ENCODE results near the gene PRKD2. TPM values are rescaled to one million over a fixed set of nuclear protein-coding genes. Genes with fewer than 3 reads are reported as not detected.

The PRKD2 gene
- total RNA-seq, 2 donors from 2014 or later: 112 to 122 TPM

DNA sequence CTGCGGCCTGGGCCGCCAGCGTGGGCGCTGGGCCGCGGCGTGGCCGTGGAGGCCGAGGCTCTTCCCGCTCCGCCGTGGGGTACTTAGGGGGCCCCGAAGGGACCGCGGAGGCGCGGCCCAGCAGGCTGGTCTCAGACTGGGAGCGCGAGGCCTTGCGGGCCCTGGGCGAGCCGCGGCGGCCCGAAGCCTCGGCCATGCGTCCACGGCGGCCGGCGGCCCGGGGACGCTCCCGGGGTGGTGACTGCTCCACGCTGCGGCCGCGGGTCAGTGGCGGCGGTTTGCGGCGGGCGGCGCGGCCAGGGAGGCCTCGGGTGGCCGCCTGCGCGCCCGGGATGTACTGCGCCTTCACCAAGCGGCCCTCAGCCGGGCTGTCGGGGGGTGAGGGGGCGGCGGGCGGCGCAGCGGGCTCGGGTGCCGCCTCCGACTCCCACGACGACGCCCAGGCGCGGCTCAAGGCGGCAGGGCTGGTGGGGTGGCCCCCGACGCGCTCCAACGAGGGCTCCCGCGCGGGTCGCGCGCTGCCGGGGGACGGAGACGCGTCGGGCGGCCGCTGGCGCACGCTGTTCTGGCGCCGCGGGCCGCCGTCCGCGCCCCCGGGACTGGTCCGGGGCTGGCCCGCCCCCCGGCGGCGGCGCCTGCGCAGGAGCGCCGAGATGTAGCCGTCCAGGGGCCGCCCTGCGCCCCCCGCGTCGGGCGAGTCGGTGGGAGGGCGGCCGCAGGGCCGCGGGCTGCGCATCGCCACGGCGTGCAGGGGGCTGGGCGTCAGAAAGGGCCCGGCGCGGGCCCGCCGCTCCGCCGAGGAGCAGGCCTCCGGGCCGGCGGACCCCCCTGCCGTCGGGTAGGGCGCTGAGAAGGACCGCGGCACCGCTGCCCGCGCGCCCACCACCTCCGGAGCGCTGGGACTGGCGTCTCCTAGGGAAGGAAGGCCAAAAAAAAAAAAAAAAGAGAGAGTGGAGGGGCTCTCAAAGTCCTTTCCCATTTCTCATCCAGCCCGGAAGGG lies 67.7 kb downstream of the PRKD2 start:
- H3K36me3 Mint-ChIP-seq (ENCODE audit: low read depth): peaks cover 14% of the 10 kb centered on the region
- peaks cover 64% of the 10 kb centered on the region for H3K27me3 Mint-ChIP-seq
- H3K27ac Mint-ChIP-seq: no peak overlapping the region
- peaks cover 3% of the 10 kb centered on the region for H3K9me3 ChIP-seq (ENCODE audit: control insufficient read depth, low read length, poor library complexity, severe bottlenecking)
- no peak overlapping the region for H3K4me3 Mint-ChIP-seq
- no peak for DNase-seq
- no peak for ATAC-seq
- H3K4me1 Mint-ChIP-seq: peaks cover 9% of the 10 kb centered on the region

DNA sequence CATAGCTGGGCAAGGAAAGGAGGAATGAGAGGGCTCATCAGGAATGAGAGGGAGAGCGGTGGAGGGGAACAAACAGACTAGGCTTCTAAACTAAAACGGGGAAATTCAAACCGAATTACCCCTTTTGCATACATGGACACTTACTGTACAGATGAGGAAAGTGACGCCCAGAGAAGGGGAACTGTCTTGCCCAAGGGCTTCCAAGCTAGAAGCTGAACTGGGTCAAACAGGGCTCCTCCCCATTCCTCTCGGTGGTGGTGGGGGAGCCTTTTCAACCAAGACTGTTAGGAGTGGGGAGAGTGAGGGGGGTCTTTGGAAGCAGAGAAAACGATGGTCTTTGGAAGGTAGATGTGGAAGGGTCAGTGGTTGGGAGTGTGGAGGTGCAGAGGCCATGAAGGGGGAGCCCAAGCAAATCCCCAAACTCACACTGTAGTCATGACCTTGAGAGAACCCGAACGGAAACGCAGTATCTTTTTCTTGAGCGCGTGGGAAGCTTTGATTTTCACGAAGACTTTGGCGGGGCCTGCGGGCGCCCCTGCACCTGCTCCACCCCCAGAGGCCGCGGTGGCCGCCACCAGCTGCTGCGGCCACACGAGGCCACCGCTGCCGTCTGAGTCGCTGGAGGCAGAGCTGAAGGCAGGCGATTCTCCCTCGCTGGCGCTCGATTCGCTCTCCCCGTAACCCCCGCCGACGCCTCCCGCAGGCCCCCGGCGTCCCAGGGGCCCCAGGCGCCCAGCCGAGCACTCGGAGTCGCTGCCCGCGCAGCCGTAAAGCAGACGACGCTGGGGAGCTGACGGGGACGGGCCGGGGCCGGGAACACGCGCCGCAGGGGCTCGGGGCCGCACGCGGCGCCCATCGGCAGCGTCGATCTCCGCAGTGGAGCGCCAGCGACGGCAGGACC lies 68.6 kb downstream of the PRKD2 start:
- peak; percentile 36 for ATAC-seq
- Mint-ChIP-seq H3K4me3 (peak overlapping the region; percentile 72), H3K36me3 (ENCODE audit: low read depth) (peaks cover 12% of the 10 kb centered on the region), H3K27me3 (peaks cover 55% of the 10 kb centered on the region), H3K27ac (no peak overlapping the region), H3K4me1 (peaks cover 9% of the 10 kb centered on the region)
- peaks cover 3% of the 10 kb centered on the region for H3K9me3 ChIP-seq (ENCODE audit: control insufficient read depth, low read length, poor library complexity, severe bottlenecking)
- DNase-seq: no peak

DNA sequence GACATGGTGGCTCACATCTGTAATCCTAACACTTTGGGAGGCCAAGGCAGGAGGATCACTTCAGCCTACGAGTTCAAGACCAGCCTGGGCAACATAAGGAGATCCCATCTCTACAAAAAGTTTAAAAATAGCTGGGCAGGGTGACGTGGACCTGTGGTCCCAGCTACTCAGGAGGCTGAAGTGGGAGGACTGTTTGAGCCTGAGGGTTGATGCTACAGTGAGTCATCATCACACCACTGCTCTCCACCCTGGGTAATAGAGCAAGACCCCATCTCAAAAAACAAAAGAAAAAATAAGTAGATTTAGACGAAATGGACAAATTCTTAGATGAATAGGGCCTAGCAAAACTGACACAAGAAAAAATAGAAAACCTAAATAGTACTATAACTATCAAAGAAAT lies 70.5 kb downstream of the PRKD2 start:
- H3K27me3 Mint-ChIP-seq: peaks cover 49% of the 10 kb centered on the region
- peaks cover 9% of the 10 kb centered on the region for H3K4me1 Mint-ChIP-seq
- H3K27ac Mint-ChIP-seq: no peak overlapping the region
- ATAC-seq: no peak
- H3K36me3 Mint-ChIP-seq (ENCODE audit: low read depth): peaks cover 12% of the 10 kb centered on the region
- no peak overlapping the region for H3K4me3 Mint-ChIP-seq
- H3K9me3 ChIP-seq (ENCODE audit: control insufficient read depth, low read length, poor library complexity, severe bottlenecking): peaks cover 3% of the 10 kb centered on the region
- no peak for DNase-seq

DNA sequence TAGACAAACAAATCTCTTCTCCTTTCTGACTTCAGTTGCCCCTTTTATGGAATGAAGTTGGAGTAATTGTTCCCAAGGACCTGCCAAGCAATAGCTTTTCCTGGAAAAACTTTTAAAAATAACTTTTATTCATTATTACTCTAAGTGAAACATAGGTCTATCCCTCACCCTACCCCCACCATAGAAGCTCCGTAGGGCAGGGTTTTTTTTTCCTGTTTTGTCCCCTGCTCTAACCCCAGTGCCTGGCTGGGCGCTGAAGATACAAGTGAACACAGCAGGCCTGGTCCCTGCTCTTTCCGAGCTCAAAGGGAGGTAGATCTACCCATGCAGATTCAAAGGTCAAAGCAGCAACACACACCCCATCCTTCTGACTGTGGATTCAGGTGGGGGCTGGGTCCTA lies 72.2 kb downstream of the PRKD2 start:
- H3K9me3 ChIP-seq (ENCODE audit: control insufficient read depth, low read length, poor library complexity, severe bottlenecking): peaks cover 3% of the 10 kb centered on the region
- H3K4me3 Mint-ChIP-seq: no peak overlapping the region
- H3K4me1 Mint-ChIP-seq: peaks cover 7% of the 10 kb centered on the region
- no peak for DNase-seq
- H3K27me3 Mint-ChIP-seq: peaks cover 44% of the 10 kb centered on the region
- no peak overlapping the region for H3K27ac Mint-ChIP-seq
- peaks cover 7% of the 10 kb centered on the region for H3K36me3 Mint-ChIP-seq (ENCODE audit: low read depth)
- ATAC-seq: no peak

DNA sequence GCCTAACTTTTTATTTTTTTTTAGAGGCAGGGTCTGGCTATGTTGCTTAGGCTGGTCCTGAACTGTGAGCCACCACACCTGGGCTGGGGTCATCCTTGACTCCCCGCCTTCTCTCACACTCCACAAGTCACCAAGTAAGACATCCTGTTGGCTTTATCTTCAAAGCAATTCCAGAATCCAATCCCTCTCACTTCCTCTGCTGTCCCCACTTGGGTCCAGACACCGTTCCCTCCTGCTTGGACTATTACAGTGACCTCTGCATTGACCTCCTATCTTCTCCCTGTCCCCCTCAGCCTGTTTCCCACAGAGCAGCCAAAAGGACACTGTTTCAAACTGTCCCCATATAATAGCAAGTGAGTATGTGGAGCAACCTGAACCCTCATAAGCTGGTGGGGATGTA lies 76.3 kb downstream of the PRKD2 start:
- Mint-ChIP-seq H3K27me3 (peaks cover 20% of the 10 kb centered on the region), H3K4me1 (peaks cover 5% of the 10 kb centered on the region), H3K36me3 (ENCODE audit: low read depth) (peaks cover 2% of the 10 kb centered on the region), H3K27ac (no peak overlapping the region), H3K4me3 (no peak overlapping the region)
- no peaks in the 10 kb centered on the region for H3K9me3 ChIP-seq (ENCODE audit: control insufficient read depth, low read length, poor library complexity, severe bottlenecking)
- no peak for ATAC-seq
- no peak for DNase-seq

DNA sequence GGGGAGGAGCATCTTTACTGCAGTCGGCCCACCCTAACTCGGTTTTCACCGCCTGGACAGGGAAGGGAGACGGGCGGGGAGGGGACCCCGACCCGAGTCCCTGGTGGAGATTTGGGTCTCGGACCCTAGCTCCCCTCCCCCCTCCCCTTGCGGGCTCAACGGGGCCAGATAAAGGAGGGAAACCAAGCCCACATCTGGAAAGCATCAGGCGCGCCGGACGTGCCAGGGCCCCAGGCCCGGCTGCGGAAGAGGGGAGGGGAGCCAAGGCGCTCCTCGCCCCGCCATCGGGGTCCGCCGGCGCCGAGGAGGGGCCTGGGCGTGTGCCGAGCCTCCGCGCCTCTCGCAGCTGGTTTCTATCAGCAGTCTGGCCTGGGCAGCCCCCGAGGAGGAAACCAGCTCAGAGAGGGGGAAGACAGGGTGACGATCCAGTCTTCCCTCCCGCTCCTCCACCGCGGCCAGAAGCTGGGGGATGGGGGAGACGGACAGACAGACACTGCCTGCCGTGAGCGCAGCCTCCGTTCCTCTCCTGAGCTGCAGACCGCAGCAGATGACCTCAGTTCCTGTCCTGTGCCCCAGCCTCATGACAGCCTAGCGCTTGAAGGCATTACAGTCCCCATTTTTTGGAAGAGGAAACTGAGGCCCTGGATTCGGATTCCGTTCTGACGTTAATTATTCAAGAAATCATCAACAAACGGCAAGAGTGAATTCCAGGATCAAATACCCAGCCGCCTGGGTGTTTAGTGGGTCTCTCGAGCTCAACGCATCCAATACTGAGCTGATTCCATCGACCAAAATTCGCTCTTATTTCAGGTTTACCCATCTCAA lies 77.3 kb downstream of the PRKD2 start:
- Mint-ChIP-seq H3K4me3 (no peak overlapping the region), H3K27me3 (peaks cover 16% of the 10 kb centered on the region), H3K4me1 (peaks cover 9% of the 10 kb centered on the region), H3K36me3 (ENCODE audit: low read depth) (no peaks in the 10 kb centered on the region), H3K27ac (no peak overlapping the region)
- H3K9me3 ChIP-seq (ENCODE audit: control insufficient read depth, low read length, poor library complexity, severe bottlenecking): no peaks in the 10 kb centered on the region
- DNase-seq (no peak), ATAC-seq (no peak)

DNA sequence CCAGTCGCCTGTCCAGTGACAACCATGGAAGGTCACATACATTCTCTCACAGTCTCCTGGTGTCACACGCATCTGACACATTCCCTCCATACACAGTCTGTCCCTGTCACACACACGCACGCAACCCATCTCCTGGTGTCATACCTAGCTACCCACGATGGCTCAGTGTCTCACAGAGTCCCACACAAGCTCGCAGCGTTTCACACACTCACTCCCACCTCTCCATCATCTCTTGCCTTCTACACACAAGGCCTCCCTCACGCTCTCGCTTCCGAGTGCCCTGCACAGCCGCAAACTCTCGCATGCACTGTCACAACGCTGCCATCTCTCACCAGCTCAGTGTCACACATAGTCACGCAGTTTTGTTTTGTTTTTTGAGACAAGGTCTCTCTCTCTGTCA lies 79.7 kb downstream of the PRKD2 start:
- no peaks in the 10 kb centered on the region for H3K36me3 Mint-ChIP-seq (ENCODE audit: low read depth)
- H3K9me3 ChIP-seq (ENCODE audit: control insufficient read depth, low read length, poor library complexity, severe bottlenecking): no peaks in the 10 kb centered on the region
- DNase-seq (no peak), ATAC-seq (no peak)
- peaks cover 18% of the 10 kb centered on the region for H3K4me1 Mint-ChIP-seq
- H3K27me3 Mint-ChIP-seq: peaks cover 9% of the 10 kb centered on the region
- H3K4me3 Mint-ChIP-seq: no peak overlapping the region
- H3K27ac Mint-ChIP-seq: no peak overlapping the region

DNA sequence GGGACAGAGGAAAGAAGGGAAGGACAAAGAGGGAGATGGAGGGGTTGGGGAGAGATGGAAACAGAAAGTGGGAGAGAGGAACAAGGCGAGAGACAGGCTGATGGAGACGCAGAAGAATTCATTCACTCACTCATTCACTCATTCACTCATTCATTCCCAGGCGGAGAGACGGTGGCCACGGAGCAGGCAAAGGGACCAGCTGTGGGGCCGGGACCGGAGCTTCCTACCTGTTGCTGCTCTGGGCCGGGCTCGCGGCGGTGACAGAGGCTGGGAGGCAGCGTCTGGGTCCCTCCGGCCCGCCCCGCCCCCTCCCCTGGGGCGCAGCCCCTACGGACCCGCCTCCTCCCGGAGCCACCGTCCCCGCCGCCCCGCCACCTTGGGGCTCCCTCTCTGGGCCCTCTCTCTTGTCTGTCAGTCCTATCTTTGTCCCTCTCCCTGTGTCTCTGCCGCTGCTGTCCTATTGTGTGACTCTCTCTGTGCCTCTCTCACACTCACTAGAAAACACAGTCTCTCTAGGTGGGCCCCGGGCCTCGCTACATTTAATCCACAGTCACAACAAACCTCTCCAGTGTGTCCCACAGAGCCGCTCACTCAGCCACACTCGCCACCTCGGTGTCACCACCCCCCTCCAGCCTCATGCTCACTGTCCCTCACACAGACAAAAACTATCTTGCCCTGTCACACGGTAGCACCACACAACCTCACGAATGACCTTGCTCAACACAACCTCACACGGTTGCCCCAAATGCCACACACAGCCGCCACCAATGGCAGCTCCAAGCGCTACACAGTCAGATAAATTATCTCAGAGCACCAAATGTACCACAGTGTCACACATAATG lies 80.8 kb downstream of the PRKD2 start, which contains the start of gene GNG8:
TSS of gene GNG8 (minus strand) at position 283 of the 842 bp plus-strand sequence. CDS start 1,520 bp downstream, outside the sequence.
- peaks cover 9% of the 10 kb centered on the region for H3K27me3 Mint-ChIP-seq
- no peak for ATAC-seq
- no peak within 1 kb of the TSS for H3K27ac Mint-ChIP-seq
- no peaks in the 10 kb centered on the region for H3K36me3 Mint-ChIP-seq (ENCODE audit: low read depth)
- no peaks in the 10 kb centered on the region for H3K9me3 ChIP-seq (ENCODE audit: control insufficient read depth, low read length, poor library complexity, severe bottlenecking)
- peak in 2 of 3 donors; percentile 38 to 55 for DNase-seq
- peak within 1 kb of the TSS; percentile 81 for H3K4me3 Mint-ChIP-seq
- H3K4me1 Mint-ChIP-seq: peaks cover 18% of the 10 kb centered on the region

DNA sequence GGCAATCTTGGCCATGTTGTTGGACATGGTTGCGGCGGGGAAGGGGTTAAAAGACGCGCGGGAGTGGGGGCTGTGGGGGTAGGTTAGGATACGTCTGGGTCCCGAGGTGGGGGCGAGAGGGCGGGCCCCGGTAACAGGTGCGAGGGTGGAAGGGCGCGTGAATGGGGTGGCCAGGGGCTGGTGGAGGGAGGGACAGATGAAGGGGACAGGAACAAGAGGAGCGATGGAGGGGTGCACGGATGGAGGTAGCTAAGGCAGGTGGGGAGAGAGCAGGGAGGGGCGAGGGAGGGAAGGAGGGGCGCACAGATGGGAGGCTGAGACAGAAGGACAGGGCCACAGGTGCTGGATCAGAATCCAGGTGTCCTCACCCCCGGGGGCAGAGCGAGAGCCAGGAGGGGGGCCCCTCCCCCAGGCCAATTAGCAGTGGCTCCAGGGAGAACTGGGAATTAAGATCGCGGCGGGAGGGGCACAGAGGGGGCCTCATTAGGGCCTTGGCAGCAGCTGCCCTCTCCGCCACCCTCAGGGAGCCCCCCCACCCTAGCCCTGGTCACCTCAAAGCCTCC lies 82.2 kb downstream of the PRKD2 start:
- Mint-ChIP-seq H3K27me3 (no peaks in the 10 kb centered on the region), H3K4me1 (peaks cover 16% of the 10 kb centered on the region), H3K27ac (peak overlapping the region; percentile 87), H3K4me3 (peak overlapping the region; percentile 85), H3K36me3 (ENCODE audit: low read depth) (no peaks in the 10 kb centered on the region)
- DNase-seq (no peak), ATAC-seq (no peak)
- no peaks in the 10 kb centered on the region for H3K9me3 ChIP-seq (ENCODE audit: control insufficient read depth, low read length, poor library complexity, severe bottlenecking)

DNA sequence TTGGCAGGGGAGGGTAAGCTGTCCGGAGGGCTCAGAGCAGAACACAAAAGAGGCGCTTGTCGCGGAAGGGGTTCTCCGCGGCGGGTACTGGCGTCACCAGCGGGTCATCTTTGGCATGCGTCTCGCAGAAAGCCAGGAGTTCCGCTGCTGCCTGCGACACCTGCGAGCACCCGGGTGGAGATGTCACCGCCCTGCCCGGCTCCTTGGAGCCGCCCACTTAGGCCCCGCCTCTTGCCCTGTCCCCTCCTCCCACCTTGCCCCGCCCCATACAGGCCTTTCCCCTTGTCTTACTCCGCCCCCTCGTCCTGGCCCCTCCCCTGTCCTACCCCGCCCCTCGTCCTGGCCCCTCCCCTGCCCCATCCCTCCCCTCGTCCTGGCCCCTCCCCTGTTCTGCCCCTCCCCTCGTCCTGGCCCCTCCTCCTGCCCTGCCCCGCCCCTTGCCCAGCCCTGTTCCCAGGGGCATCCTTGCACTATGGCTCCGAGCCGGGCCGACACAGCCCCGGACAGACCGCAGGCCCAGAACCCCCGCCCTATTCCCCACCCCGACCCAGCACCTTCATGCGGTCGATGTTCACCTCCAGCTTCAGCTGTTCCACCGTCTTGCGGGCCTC lies 82.8 kb downstream of the PRKD2 start:
- H3K4me1 Mint-ChIP-seq: peaks cover 16% of the 10 kb centered on the region
- ATAC-seq: peak; percentile 86
- DNase-seq: peak; percentile 92 to 95 (median 93)
- H3K9me3 ChIP-seq (ENCODE audit: control insufficient read depth, low read length, poor library complexity, severe bottlenecking): no peaks in the 10 kb centered on the region
- H3K27me3 Mint-ChIP-seq: no peaks in the 10 kb centered on the region
- H3K36me3 Mint-ChIP-seq (ENCODE audit: low read depth): no peaks in the 10 kb centered on the region
- peak overlapping the region; percentile 87 for H3K27ac Mint-ChIP-seq
- H3K4me3 Mint-ChIP-seq: peak overlapping the region; percentile 85

DNA sequence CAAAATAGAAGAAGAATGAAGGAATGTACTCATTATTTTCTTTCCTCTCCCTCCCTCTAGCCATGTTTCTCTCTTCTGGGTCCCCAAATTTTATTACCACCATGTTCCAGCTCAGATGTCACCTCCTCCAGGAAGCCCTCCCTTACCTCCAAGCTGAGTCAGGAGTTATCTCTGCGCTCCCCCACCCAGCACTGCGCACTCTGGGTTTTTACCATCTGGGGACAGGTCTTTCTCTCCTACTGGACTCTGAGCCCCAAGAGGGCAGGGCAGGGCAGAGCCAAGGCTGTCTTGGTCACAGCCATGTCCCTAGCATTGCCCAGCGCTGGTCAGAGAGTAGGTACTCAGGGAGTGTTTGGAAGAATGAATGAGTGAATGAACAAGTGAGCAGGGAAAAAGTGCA lies 83.8 kb downstream of the PRKD2 start:
- peaks cover 16% of the 10 kb centered on the region for H3K4me1 Mint-ChIP-seq
- H3K4me3 Mint-ChIP-seq: peak overlapping the region; percentile 85
- DNase-seq (no peak), ATAC-seq (no peak)
- H3K27ac Mint-ChIP-seq: peak overlapping the region; percentile 87
- no peaks in the 10 kb centered on the region for H3K36me3 Mint-ChIP-seq (ENCODE audit: low read depth)
- H3K27me3 Mint-ChIP-seq: no peaks in the 10 kb centered on the region
- no peaks in the 10 kb centered on the region for H3K9me3 ChIP-seq (ENCODE audit: control insufficient read depth, low read length, poor library complexity, severe bottlenecking)

All from T-helper 17 cell (primary cell).